Lower lobe of right lung (tissue), 2 donors: ENCODE data around the gene STK4. TPM values are rescaled to one million over a fixed set of nuclear protein-coding genes. Genes with fewer than 3 reads are reported as not detected.

Experiments used
- ATAC-seq, 2 donors: fragments of 200-7000 bp; cut with Tn5 transposase; one replicate each; pipeline ENCODE4 v1.9.1; 2020 to 2022; ENCODE audit warnings: mild to moderate bottlenecking in 2 of 2, moderate library complexity in 2 of 2
- DNase-seq: peaks from one replicate; pipeline ENCODE4 v3.0.0-alpha.2; 2020
- H3K27ac ChIP-seq: fragments of 200-600 bp; one replicate; pipeline ENCODE4 v1.8.0; 2022
- H3K27me3 ChIP-seq: fragments of 200-600 bp; one replicate; pipeline ENCODE4 v1.8.0; 2022; ENCODE audit warnings: low read depth
- H3K36me3 ChIP-seq: fragments of 200-600 bp; one replicate; pipeline ENCODE4 v1.8.0; 2022; ENCODE audit warnings: mild to moderate bottlenecking
- H3K4me1 ChIP-seq: fragments of 200-600 bp; one replicate; pipeline ENCODE4 v1.8.0; 2022
- H3K4me3 ChIP-seq: fragments of 200-600 bp; one replicate; pipeline ENCODE4 v1.8.0; 2022; ENCODE audit warnings: mild to moderate bottlenecking
- H3K9me3 ChIP-seq: fragments of 200-600 bp; one replicate; pipeline ENCODE4 v1.8.0; 2022
- CTCF ChIP-seq: fragments of 200-600 bp; IDR thresholded peaks from one replicate; pipeline ENCODE4 v1.8.0; 2022; ENCODE audit warnings: antibody characterized with exemption, mild to moderate bottlenecking
- intact Hi-C: fragments of 100-400 bp; cut with DNase I; formaldehyde crosslinking; loops from one replicate; pipeline ENCODE4 v1.11.0; 2022
- total RNA-seq: library from RNA; stranded (reverse); fragmentation: NEBNext Ultra II Directional; extraction: Animal tissue kit (Norgen Biotek cat#: 25700); gene quantifications from one replicate; pipeline ENCODE4 v1.2.1, GENCODE V29; 2021
- donor health status: DM: no; HTN: yes; CAD: no; lungs with severe emphysema.

The STK4 gene
- total RNA-seq, 1 donor from 2014 or later = 73.4 TPM

- ATAC-seq (no peak), DNase-seq (no peak)
- H3K36me3 ChIP-seq = peaks cover 85% of the 10 kb centered on the region
- intact Hi-C loops = no loop called here
- H3K4me1 ChIP-seq = no peaks in the 10 kb centered on the region
- no peak overlapping the region for H3K4me3 ChIP-seq
- TF ChIP-seq CTCF = no peak
- H3K27me3 ChIP-seq = no peaks in the 10 kb centered on the region
- H3K9me3 ChIP-seq = no peaks in the 10 kb centered on the region
- H3K27ac ChIP-seq = no peak overlapping the region
Measured at GRCh38 chr20:44943828-44944227, 22.5 kb upstream of the STK4 start.

- intact Hi-C loops = no loop called here
- no peak overlapping the region for H3K27ac ChIP-seq
- H3K27me3 ChIP-seq = no peaks in the 10 kb centered on the region
- ATAC-seq (no peak), DNase-seq (no peak)
- peaks cover 95% of the 10 kb centered on the region for H3K36me3 ChIP-seq
- H3K4me1 ChIP-seq = no peaks in the 10 kb centered on the region
- TF ChIP-seq CTCF = no peak
- H3K4me3 ChIP-seq = no peak overlapping the region
- H3K9me3 ChIP-seq = no peaks in the 10 kb centered on the region
Measured at GRCh38 chr20:44945261-44945660, 21.1 kb upstream of the STK4 start.

GRCh38 chr20:44946271-44946852 lies 19.9 kb upstream of the STK4 start:
- Histone ChIP-seq H3K36me3 (peaks cover 95% of the 10 kb centered on the region), H3K4me1 (no peaks in the 10 kb centered on the region), H3K27me3 (no peaks in the 10 kb centered on the region), H3K4me3 (no peak overlapping the region), H3K27ac (no peak overlapping the region), H3K9me3 (no peaks in the 10 kb centered on the region)
- DNase-seq = no peak
- intact Hi-C loops = no loop called here
- ATAC-seq = no peak
- no peak for TF ChIP-seq CTCF

GRCh38 chr20:44948107-44948506 lies 18.2 kb upstream of the STK4 start:
- peaks cover 89% of the 10 kb centered on the region for H3K36me3 ChIP-seq
- no peak for ATAC-seq
- no peaks in the 10 kb centered on the region for H3K9me3 ChIP-seq
- no peaks in the 10 kb centered on the region for H3K4me1 ChIP-seq
- TF ChIP-seq CTCF = no peak
- H3K27me3 ChIP-seq = no peaks in the 10 kb centered on the region
- intact Hi-C loops = no loop called here
- no peak overlapping the region for H3K27ac ChIP-seq
- no peak overlapping the region for H3K4me3 ChIP-seq
- DNase-seq = no peak

- no peak for ATAC-seq
- no peak overlapping the region for H3K4me3 ChIP-seq
- no peak for DNase-seq
- H3K27me3 ChIP-seq = no peaks in the 10 kb centered on the region
- H3K4me1 ChIP-seq = no peaks in the 10 kb centered on the region
- no peak for TF ChIP-seq CTCF
- intact Hi-C loops = no loop called here
- H3K36me3 ChIP-seq = peaks cover 85% of the 10 kb centered on the region
- H3K27ac ChIP-seq = no peak overlapping the region
- H3K9me3 ChIP-seq = no peaks in the 10 kb centered on the region
Measured at GRCh38 chr20:44948513-44948912, 17.8 kb upstream of the STK4 start.

- no peak for TF ChIP-seq CTCF
- DNase-seq (no peak), ATAC-seq (no peak)
- Histone ChIP-seq H3K27me3 (no peaks in the 10 kb centered on the region), H3K4me1 (no peaks in the 10 kb centered on the region), H3K9me3 (no peaks in the 10 kb centered on the region), H3K4me3 (no peak overlapping the region), H3K27ac (no peak overlapping the region), H3K36me3 (peaks cover 85% of the 10 kb centered on the region)
- intact Hi-C loops = no loop called here
Measured at GRCh38 chr20:44950368-44950767, 15.9 kb upstream of the STK4 start.
